ENCODE data around the gene LYPD4. TPM values are rescaled to one million over a fixed set of nuclear protein-coding genes. Genes with fewer than 3 reads are reported as not detected.
"Not testable (repeated sequence)": the region's sequence is repeated elsewhere in the genome, so short reads cannot be mapped to it uniquely, and the experiment has no call there.

Gene LYPD4
- total RNA-seq, 1 donor from 2014 or later, result not detected

GRCh38 chr19:41879080-41879479, 34.6 kb upstream of the LYPD4 start:
- Mint-ChIP-seq H3K9me3 (ENCODE audit: unreplicated experiment) (no peaks in the 10 kb centered on the region), H3K27ac (ENCODE audit: unreplicated experiment) (no peak overlapping the region), H3K27me3 (ENCODE audit: unreplicated experiment) (peaks cover 15% of the 10 kb centered on the region), H3K4me1 (ENCODE audit: unreplicated experiment) (peaks cover 13% of the 10 kb centered on the region), H3K4me3 (ENCODE audit: unreplicated experiment) (no peak overlapping the region), H3K36me3 (ENCODE audit: low read depth, unreplicated experiment) (no peaks in the 10 kb centered on the region)
- DNase-seq (ENCODE audit: low spot score), result no peak
- no peak for TF ChIP-seq CTCF (IDR thresholded peaks at IDR 0.05; ENCODE audit: unreplicated experiment)

GRCh38 chr19:41877916-41878905, 33.7 kb upstream of the LYPD4 start:
- Mint-ChIP-seq H3K27ac (ENCODE audit: unreplicated experiment) (no peak overlapping the region), H3K4me1 (ENCODE audit: unreplicated experiment) (peaks cover 9% of the 10 kb centered on the region), H3K4me3 (ENCODE audit: unreplicated experiment) (no peak overlapping the region), H3K9me3 (ENCODE audit: unreplicated experiment) (no peaks in the 10 kb centered on the region), H3K36me3 (ENCODE audit: low read depth, unreplicated experiment) (no peaks in the 10 kb centered on the region), H3K27me3 (ENCODE audit: unreplicated experiment) (peaks cover 9% of the 10 kb centered on the region)
- no peak for TF ChIP-seq CTCF (IDR thresholded peaks at IDR 0.05; ENCODE audit: unreplicated experiment)
- DNase-seq (ENCODE audit: low spot score), result no peak

- H3K36me3 Mint-ChIP-seq (ENCODE audit: low read depth, unreplicated experiment), result peaks cover 2% of the 10 kb centered on the region
- H3K4me3 Mint-ChIP-seq (ENCODE audit: unreplicated experiment), result no peak within 1 kb of the TSS
- no peak for DNase-seq (ENCODE audit: low spot score)
- no peaks in the 10 kb centered on the region for H3K9me3 Mint-ChIP-seq (ENCODE audit: unreplicated experiment)
- H3K4me1 Mint-ChIP-seq (ENCODE audit: unreplicated experiment), result peaks cover 4% of the 10 kb centered on the region
- no peak within 1 kb of the TSS for H3K27ac Mint-ChIP-seq (ENCODE audit: unreplicated experiment)
- peaks cover 8% of the 10 kb centered on the region for H3K27me3 Mint-ChIP-seq (ENCODE audit: unreplicated experiment)
- no peak for TF ChIP-seq CTCF (IDR thresholded peaks at IDR 0.05; ENCODE audit: unreplicated experiment)
Observed at GRCh38 chr19:41876847-41877832, 32.7 kb upstream of the LYPD4 start, which contains the start of gene CD79A. TSS of gene CD79A (plus strand) at chr19:41877279. CDS start at chr19:41877305, 26 bp downstream.

- Mint-ChIP-seq H3K4me1 (ENCODE audit: unreplicated experiment) (peaks cover 13% of the 10 kb centered on the region), H3K36me3 (ENCODE audit: low read depth, unreplicated experiment) (peaks cover 12% of the 10 kb centered on the region), H3K27me3 (ENCODE audit: unreplicated experiment) (peaks cover 13% of the 10 kb centered on the region)
- H3K4me3 Mint-ChIP-seq (ENCODE audit: unreplicated experiment); H3K27ac Mint-ChIP-seq (ENCODE audit: unreplicated experiment); DNase-seq (ENCODE audit: low spot score); H3K9me3 Mint-ChIP-seq (ENCODE audit: unreplicated experiment): not testable (repeated sequence)
Observed at GRCh38 chr19:41875973-41876372, 31.5 kb upstream of the LYPD4 start.

Data from endothelial cell (in vitro differentiated cells).